Mesenchymal stem cell (in vitro differentiated cells and primary cell): ENCODE results near the gene FOXE3. TPM values are rescaled to one million over a fixed set of nuclear protein-coding genes. Genes with fewer than 3 reads are reported as not detected.
A peak's percentile ranks its signal among the peaks of the same experiment; 100 is the strongest.

ENCODE experiments used
- DNase-seq: peaks from one replicate; pipeline ENCODE4 v3.0.0-alpha.2; 2013
- H2AFZ ChIP-seq: one replicate; pipeline ENCODE4 v1.6.1; 2013; ENCODE audit warnings: low read depth, mild to moderate bottlenecking, control low read depth, inconsistent platforms, low read length, moderate library complexity
- H2AK5ac ChIP-seq: 2 replicates; pipeline ENCODE4 v1.6.1; 2013; ENCODE audit warnings: low read length, moderate library complexity, mild to moderate bottlenecking, inconsistent platforms; ENCODE audit not compliant: severe bottlenecking
- H2BK120ac ChIP-seq: one replicate; pipeline ENCODE4 v1.6.1; 2013; ENCODE audit warnings: low read depth, mild to moderate bottlenecking, inconsistent platforms, low read length, moderate library complexity
- H2BK12ac ChIP-seq, 2 experiments: one replicate each; pipeline ENCODE4 v1.6.1; 2013; ENCODE audit warnings: inconsistent platforms in 2 of 2, low read length in 2 of 2, mild to moderate bottlenecking in 2 of 2, moderate library complexity in 2 of 2, control low read depth in 1 of 2
- H2BK15ac ChIP-seq: one replicate; pipeline ENCODE4 v1.6.1; 2013; ENCODE audit warnings: mild to moderate bottlenecking, low read depth, inconsistent platforms; ENCODE audit not compliant: poor library complexity, severe bottlenecking
- H2BK5ac ChIP-seq: 2 replicates; pipeline ENCODE4 v1.6.1; 2013; ENCODE audit warnings: low read depth, mild to moderate bottlenecking, low read length, control low read depth, inconsistent platforms; ENCODE audit not compliant: poor library complexity, severe bottlenecking
- H3K14ac ChIP-seq, 2 experiments: one replicate each; pipeline ENCODE4 v1.6.1; 2013; ENCODE audit warnings: inconsistent platforms in 2 of 2, low read length in 2 of 2, control low read depth in 1 of 2, mild to moderate bottlenecking in 1 of 2, moderate library complexity in 1 of 2
- H3K18ac ChIP-seq, 2 experiments: one replicate each; pipeline ENCODE4 v1.6.1; 2013; ENCODE audit warnings: inconsistent platforms in 2 of 2, low read length in 2 of 2, control low read depth in 1 of 2, low read depth in 1 of 2, mild to moderate bottlenecking in 1 of 2
- H3K23ac ChIP-seq, 2 experiments: one replicate each; pipeline ENCODE4 v1.6.1; 2013; ENCODE audit warnings: inconsistent platforms in 2 of 2, low read length in 2 of 2, mild to moderate bottlenecking in 2 of 2, moderate library complexity in 2 of 2, control low read depth in 1 of 2
- H3K27ac ChIP-seq: 2 replicates; pipeline ENCODE4 v1.5.1; 2013; ENCODE audit warnings: mild to moderate bottlenecking, moderate library complexity, low read length, control low read depth, inconsistent platforms; ENCODE audit not compliant: poor library complexity, severe bottlenecking
- H3K27me3 ChIP-seq, 2 experiments: 2 replicates each; pipeline versions ENCODE4 v1.6.1 to v1.7.0; 2013; ENCODE audit warnings: low read length in 2 of 2, mild to moderate bottlenecking in 2 of 2, moderate library complexity in 2 of 2, control low read depth in 1 of 2, inconsistent platforms in 1 of 2; ENCODE audit not compliant: control insufficient read depth in 1 of 2, insufficient read depth in 1 of 2
- H3K36me3 ChIP-seq, 2 experiments: 2 replicates each; pipeline versions ENCODE4 v1.6.1 to v1.7.0; 2013; ENCODE audit warnings: low read length in 2 of 2, control low read depth in 1 of 2, inconsistent platforms in 1 of 2, low read depth in 1 of 2, mild to moderate bottlenecking in 1 of 2; ENCODE audit not compliant: insufficient read depth in 2 of 2, control insufficient read depth in 1 of 2
- H3K4ac ChIP-seq, 2 experiments: one replicate each; pipeline ENCODE4 v1.6.1; 2013; ENCODE audit warnings: inconsistent platforms in 2 of 2, low read length in 2 of 2, mild to moderate bottlenecking in 2 of 2, moderate library complexity in 2 of 2, control low read depth in 1 of 2, low read depth in 1 of 2
- H3K4me1 ChIP-seq: 2 replicates; pipeline ENCODE4 v1.6.1; 2013; ENCODE audit warnings: low read depth, low read length, control low read depth; ENCODE audit not compliant: control insufficient read depth, insufficient read depth
- H3K4me2 ChIP-seq: 2 replicates; pipeline ENCODE4 v1.6.1; 2013; ENCODE audit warnings: low read length, mild to moderate bottlenecking, inconsistent platforms; ENCODE audit not compliant: poor library complexity, severe bottlenecking
- H3K4me3 ChIP-seq, 2 experiments: 2 replicates each; pipeline versions ENCODE4 v1.5.1 to v1.7.0; 2013; ENCODE audit warnings: low read length in 2 of 2, mild to moderate bottlenecking in 2 of 2, control low read depth in 1 of 2, low read depth in 1 of 2; ENCODE audit not compliant: insufficient read depth in 1 of 2
- H3K79me1 ChIP-seq: replicated peaks from 2 replicates; pipeline ENCODE4 v1.6.1; 2013; ENCODE audit warnings: mild to moderate bottlenecking, control low read depth, low read length, inconsistent platforms; ENCODE audit not compliant: poor library complexity, severe bottlenecking
- H3K9ac ChIP-seq: 2 replicates; pipeline ENCODE4 v1.7.0; 2013; ENCODE audit warnings: mild to moderate bottlenecking, low read length, moderate library complexity
- H3K9me3 ChIP-seq: 2 replicates; pipeline ENCODE4 v1.7.0; 2013; ENCODE audit warnings: mild to moderate bottlenecking, low read length; ENCODE audit not compliant: control insufficient read depth
- H4K8ac ChIP-seq: one replicate; pipeline ENCODE4 v1.6.1; 2013; ENCODE audit warnings: inconsistent platforms, mild to moderate bottlenecking, low read length, moderate library complexity
- H4K91ac ChIP-seq: one replicate; pipeline ENCODE4 v1.6.1; 2013; ENCODE audit warnings: mild to moderate bottlenecking, low read length, inconsistent platforms
- WGBS: methylation state at CpG from one replicate; pipeline ENCODE4 v1.1.7; 2013; ENCODE audit warnings: mixed read lengths; 5-methylcytosine and 5-hydroxymethylcytosine counted together
- polyA plus RNA-seq, 2 experiments: library from polyadenylated mRNA; stranded (reverse); fragments of 200-250 nt; gene quantifications; one replicate each; pipeline ENCODE4 v1.2.3, GENCODE V29; 2013

The FOXE3 gene
- polyA plus RNA-seq (2013, experiment 1 of 2), result not detected
- not detected for polyA plus RNA-seq (2013, experiment 2 of 2)

DNA sequence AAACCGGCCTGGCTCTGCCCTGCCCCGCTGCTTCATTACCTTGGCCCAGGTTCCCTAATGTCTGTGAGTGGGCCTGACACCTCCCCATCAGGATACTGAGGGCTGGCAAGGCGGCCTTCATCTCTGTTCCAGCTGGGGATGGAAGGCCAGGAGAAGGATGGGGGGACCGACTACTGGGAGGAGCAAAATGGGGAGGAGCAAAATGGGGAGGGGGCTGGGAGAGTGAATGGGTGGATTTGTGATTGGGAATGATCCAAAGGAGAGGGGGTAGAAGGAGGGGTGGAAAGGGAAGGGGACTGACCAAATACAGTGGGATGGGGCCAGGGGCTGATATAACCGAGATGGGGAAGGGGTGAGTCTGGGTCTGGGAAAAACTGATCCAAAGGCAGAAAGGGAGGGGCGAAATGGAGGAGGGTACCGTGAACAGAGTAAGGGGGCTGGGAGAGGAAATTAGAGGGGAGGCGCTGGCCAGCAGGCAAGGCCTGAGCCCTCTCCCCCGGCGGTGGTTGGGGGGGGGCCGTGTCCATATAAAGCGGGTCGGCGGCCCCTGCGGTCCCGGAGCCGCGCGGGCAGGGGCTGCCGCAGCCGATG is at the start of gene FOXE3:
FOXE3 (plus strand) TSS at position 558 of the 591 bp plus-strand sequence; CDS start at position 589, 31 bp downstream.
- Histone ChIP-seq H3K4ac (no peak within 1 kb of the TSS), H3K4me3 (peak within 1 kb of the TSS; percentile 8 to 51), H2BK120ac (no peak within 1 kb of the TSS), H2AK5ac (no peak within 1 kb of the TSS), H4K8ac (no peak within 1 kb of the TSS), H3K18ac (no peak within 1 kb of the TSS), H3K27me3 (peaks cover 57 to 61% of the 10 kb centered on the region in 2 experiments), H2BK12ac (no peak within 1 kb of the TSS), H3K23ac (no peak within 1 kb of the TSS), H3K4me2 (peak within 1 kb of the TSS; percentile 26), H2AFZ (no peak within 1 kb of the TSS), H2BK5ac (no peak within 1 kb of the TSS), H3K27ac (no peak within 1 kb of the TSS), H3K9me3 (no peaks in the 10 kb centered on the region), H3K4me1 (peaks cover 12% of the 10 kb centered on the region), H2BK15ac (no peak within 1 kb of the TSS), H3K9ac (no peak within 1 kb of the TSS), H3K79me1 (no peaks in the 10 kb centered on the region), H3K36me3 (no peaks in the 10 kb centered on the region), H3K14ac (no peak within 1 kb of the TSS), H4K91ac (no peak within 1 kb of the TSS)
- WGBS, result 25% methylated on average over 9 of the region's 21 CpGs
- DNase-seq, result no peak

DNA sequence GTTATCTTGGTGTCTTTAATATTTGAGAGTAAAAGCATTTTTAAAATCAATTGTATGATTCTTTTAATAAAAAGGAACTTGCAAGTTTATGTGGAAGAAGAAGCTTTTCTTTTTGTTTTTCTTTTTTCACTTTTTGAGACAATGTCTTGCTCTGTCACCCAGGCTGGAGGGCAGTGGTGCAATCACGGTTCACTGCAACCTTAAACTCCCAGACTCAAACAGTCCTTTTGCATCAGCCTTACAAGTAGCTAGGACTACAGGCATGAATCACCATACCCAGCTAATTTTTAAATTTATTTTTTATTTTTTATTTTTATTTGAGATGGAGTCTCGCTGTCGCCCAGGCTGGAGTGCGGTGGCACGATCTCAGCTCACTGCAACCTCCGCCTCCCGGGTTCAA is 48.4 kb upstream of the FOXE3 start:
- no peak overlapping the region for H4K8ac ChIP-seq
- H3K4me3 ChIP-seq, result no peak overlapping the region
- H3K36me3 ChIP-seq, result peaks cover 19 to 30% of the 10 kb centered on the region in 2 experiments
- no peak overlapping the region for H2AK5ac ChIP-seq
- H3K4ac ChIP-seq, result no peak overlapping the region
- no peaks in the 10 kb centered on the region for H3K9me3 ChIP-seq
- no peak overlapping the region for H3K27ac ChIP-seq
- DNase-seq, result no peak
- no peak overlapping the region for H3K9ac ChIP-seq
- no peaks in the 10 kb centered on the region for H3K27me3 ChIP-seq
- no peak overlapping the region for H3K23ac ChIP-seq
- H3K79me1 ChIP-seq, result peaks cover 7% of the 10 kb centered on the region
- no peak overlapping the region for H2BK12ac ChIP-seq
- no peak overlapping the region for H4K91ac ChIP-seq
- no peak overlapping the region for H2AFZ ChIP-seq
- H3K14ac ChIP-seq, result no peak overlapping the region
- H3K4me2 ChIP-seq, result no peak overlapping the region
- H3K18ac ChIP-seq, result no peak overlapping the region
- no peak overlapping the region for H2BK120ac ChIP-seq
- over 99% methylated on average over 7 of the region's 7 CpGs for WGBS
- H3K4me1 ChIP-seq, result no peaks in the 10 kb centered on the region
- H2BK15ac ChIP-seq, result no peak overlapping the region
- H2BK5ac ChIP-seq, result no peak overlapping the region

DNA sequence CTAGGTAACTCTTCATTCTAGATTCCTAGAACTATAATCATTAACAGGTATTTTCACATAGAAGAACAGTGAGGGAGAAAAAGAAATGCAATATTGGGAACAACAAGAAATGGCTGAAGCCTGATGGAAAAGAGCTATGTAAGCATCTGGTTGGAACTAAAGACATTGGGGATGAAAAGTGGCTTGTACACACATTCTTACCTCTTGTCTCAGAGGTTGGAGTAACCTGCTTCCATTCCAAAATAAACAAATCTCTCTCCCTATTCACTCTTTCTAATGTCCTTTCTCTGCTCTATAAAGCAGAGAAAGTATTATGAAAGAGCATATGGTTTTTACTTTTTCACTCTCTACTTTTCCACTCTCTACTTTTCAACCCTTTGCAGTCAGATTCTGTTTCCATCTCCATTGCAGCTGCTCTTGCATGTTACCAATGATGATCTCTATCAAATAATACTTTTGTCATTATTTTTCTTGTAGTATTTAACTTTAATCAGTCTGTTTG is 45.0 kb upstream of the FOXE3 start:
- peaks cover 19 to 62% of the 10 kb centered on the region in 2 experiments for H3K36me3 ChIP-seq
- no peak overlapping the region for H3K4me3 ChIP-seq
- no peak overlapping the region for H2AK5ac ChIP-seq
- DNase-seq, result no peak
- H3K23ac ChIP-seq, result no peak overlapping the region
- no peak overlapping the region for H2BK15ac ChIP-seq
- H2BK5ac ChIP-seq, result no peak overlapping the region
- no peak overlapping the region for H4K91ac ChIP-seq
- no peak overlapping the region for H3K4me2 ChIP-seq
- H3K9me3 ChIP-seq, result no peaks in the 10 kb centered on the region
- no peak overlapping the region for H3K27ac ChIP-seq
- no peak overlapping the region for H2AFZ ChIP-seq
- H3K79me1 ChIP-seq, result peaks cover 4% of the 10 kb centered on the region
- H3K9ac ChIP-seq, result no peak overlapping the region
- H3K4me1 ChIP-seq, result no peaks in the 10 kb centered on the region
- no peak overlapping the region for H3K18ac ChIP-seq
- no peak overlapping the region for H2BK12ac ChIP-seq
- H4K8ac ChIP-seq, result no peak overlapping the region
- no peak overlapping the region for H2BK120ac ChIP-seq
- H3K4ac ChIP-seq, result no peak overlapping the region
- H3K27me3 ChIP-seq, result no peaks in the 10 kb centered on the region
- H3K14ac ChIP-seq, result no peak overlapping the region

DNA sequence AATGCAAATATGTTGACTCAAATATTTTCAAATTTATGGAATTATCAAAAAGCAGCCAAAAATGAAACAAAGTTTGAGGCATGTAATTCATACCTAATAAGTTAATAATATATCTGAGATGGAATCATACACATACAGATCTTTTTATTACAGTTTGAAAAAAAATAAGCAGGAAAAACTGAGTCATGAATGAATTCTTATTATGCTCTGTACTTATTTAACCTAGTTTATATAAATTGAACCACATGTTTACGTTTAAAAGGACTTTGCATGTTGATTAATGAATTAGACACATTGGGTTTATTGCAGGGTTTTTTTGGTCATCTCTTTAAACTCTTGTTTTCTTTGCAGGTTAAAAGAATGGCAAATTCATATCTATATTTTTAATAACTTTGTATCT is 41.6 kb upstream of the FOXE3 start:
- Histone ChIP-seq H2BK5ac (no peak overlapping the region), H3K27ac (no peak overlapping the region), H3K23ac (no peak overlapping the region), H3K9ac (no peak overlapping the region), H3K18ac (no peak overlapping the region), H4K8ac (no peak overlapping the region), H2AK5ac (no peak overlapping the region), H4K91ac (no peak overlapping the region), H3K4me2 (no peak overlapping the region), H3K36me3 (peaks cover 11 to 63% of the 10 kb centered on the region in 2 experiments), H2AFZ (no peak overlapping the region), H3K4ac (no peak overlapping the region), H3K14ac (no peak overlapping the region), H2BK120ac (no peak overlapping the region), H2BK12ac (no peak overlapping the region), H3K4me1 (no peaks in the 10 kb centered on the region), H3K79me1 (peaks cover 3% of the 10 kb centered on the region), H3K9me3 (no peaks in the 10 kb centered on the region), H3K4me3 (no peak overlapping the region), H2BK15ac (no peak overlapping the region), H3K27me3 (no peaks in the 10 kb centered on the region)
- no CpG with 5 or more reads among the region's 1 CpG for WGBS
- no peak for DNase-seq
